Body of pancreas (tissue), 4 donors: ENCODE results near the gene ZNF705A. TPM values are rescaled to one million over a fixed set of nuclear protein-coding genes. Genes with fewer than 3 reads are reported as not detected.
A peak's percentile ranks its signal among the peaks of the same experiment; 100 is the strongest.
"Not testable (repeated sequence)": the region's sequence is repeated elsewhere in the genome, so short reads cannot be mapped to it uniquely, and the experiment has no call there.

Source experiments
- ATAC-seq: fragments of 150-250 bp; one replicate; pipeline ENCODE4 v1.9.1; 2016
- DNase-seq, 4 donors: peaks; one replicate each; pipeline ENCODE4 v3.0.0-alpha.2; 2019
- H3K27ac ChIP-seq, 4 donors: fragments of 200-600 bp; sonication (generic); 1 replicate in 3 of 4; 2 replicates in 1 of 4; pipeline versions ENCODE4 v1.5.1 to v1.6.1; 2016 to 2019; ENCODE audit warnings: mild to moderate bottlenecking in 1 of 4, mixed read lengths in 1 of 4, moderate library complexity in 1 of 4
- H3K27me3 ChIP-seq, 2 donors: fragments of 200-600 bp; sonication (generic); one replicate each; pipeline ENCODE4 v1.6.0; 2016; ENCODE audit warnings: mild to moderate bottlenecking in 1 of 2
- H3K36me3 ChIP-seq, 2 donors: fragments of 200-600 bp; sonication (generic); replicated peaks in 1 of 2; 2 replicates each; pipeline ENCODE4 v1.5.1; 2016; ENCODE audit warnings: low read depth in 2 of 2; ENCODE audit not compliant: insufficient read depth in 1 of 2
- H3K4me1 ChIP-seq: fragments of 200-600 bp; sonication (generic); one replicate; pipeline ENCODE4 v1.6.0; 2016
- H3K4me3 ChIP-seq, 2 donors: fragments of 200-600 bp; sonication (generic); 1 replicate in 1 of 2; 2 replicates in 1 of 2; pipeline ENCODE4 v1.5.1; 2016 to 2019
- H3K9me3 ChIP-seq, 3 donors: fragments of 200-600 bp; sonication (generic); 1 replicate in 2 of 3; 2 replicates in 1 of 3; pipeline ENCODE4 v1.5.1; 2016
- POLR2A ChIP-seq, 3 donors: fragments of 450-650 bp; IDR thresholded peaks; one replicate each; pipeline ENCODE4 v1.6.1; 2016; ENCODE audit warnings: antibody characterized with exemption in 3 of 3, mild to moderate bottlenecking in 2 of 3
- WGBS, 2 donors: methylation state at CpG; one replicate each; pipeline ENCODE4 v1.1.5; 2017; 5-methylcytosine and 5-hydroxymethylcytosine counted together
- intact Hi-C: fragments of 100-400 bp; cut with DNase I; formaldehyde crosslinking; loops from one replicate; pipeline ENCODE4 v1.15.1; 2023
- total RNA-seq, 2 donors: library from RNA; depleted of rRNA; stranded (reverse); fragments of >200 nt; gene quantifications; one replicate each; pipeline ENCODE4 v1.1.0, GENCODE V29; 2016

Gene ZNF705A
- total RNA-seq, 2 donors from 2014 or later: not detected

DNA sequence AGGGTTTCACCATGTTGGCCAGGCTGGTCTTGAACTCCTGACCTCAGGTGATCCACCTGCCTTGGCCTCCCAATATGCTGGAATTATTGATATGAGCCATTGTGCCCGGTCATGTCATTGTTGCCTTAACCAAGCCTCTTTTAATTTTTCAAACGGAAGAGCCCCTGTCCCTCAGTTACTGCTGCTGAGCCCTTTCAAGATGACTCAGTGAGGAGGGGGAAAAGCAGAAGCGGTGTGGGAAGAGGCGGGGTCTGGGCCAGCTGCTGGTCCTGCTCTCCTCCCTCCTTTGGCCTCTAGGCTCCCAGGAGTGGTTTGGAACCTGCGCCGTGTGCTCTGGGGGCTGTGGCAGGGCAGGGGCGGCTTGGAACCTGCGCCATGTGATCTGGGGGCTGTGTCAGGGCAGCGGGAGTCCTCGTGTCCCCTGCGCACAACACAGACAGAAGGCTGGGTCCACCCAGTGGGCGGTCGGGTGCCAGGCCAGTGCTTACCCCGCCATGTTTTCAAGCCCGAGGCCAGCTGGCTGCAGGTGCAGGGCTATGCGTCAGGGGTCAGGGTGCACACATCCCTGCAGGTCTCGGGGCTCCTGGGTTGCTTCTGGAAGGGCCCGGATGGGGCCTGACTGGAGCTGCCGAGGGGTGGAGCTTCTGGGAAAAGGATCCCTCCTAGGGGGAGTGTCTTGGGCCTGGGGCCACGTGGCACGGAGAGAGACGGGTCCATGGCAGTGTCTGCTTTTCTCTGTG lies 70.3 kb downstream of the ZNF705A start, which contains the start of gene FAM90A1:
Gene FAM90A1 (minus strand): TSS at position 627 of the 740 bp plus-strand sequence. CDS start 2,786 bp downstream, outside the sequence.
- intact Hi-C loops, ATAC-seq, H3K27me3 ChIP-seq, H3K4me3 ChIP-seq, H3K9me3 ChIP-seq, H3K36me3 ChIP-seq: not testable (repeated sequence)
- peak; percentile 32 to 83 (median 70) for DNase-seq
- peak in 1 of 3 donors; percentile 6 for TF ChIP-seq POLR2A (IDR thresholded peaks at IDR 0.05)
- peaks cover 23% of the 10 kb centered on the region for H3K4me1 ChIP-seq
- 72 to 73% methylated on average over 10 to 22 of the region's 22 CpGs for WGBS, 2 donors
- H3K27ac ChIP-seq: peak within 1 kb of the TSS in 2 of 4 donors; percentile 59 to 60

DNA sequence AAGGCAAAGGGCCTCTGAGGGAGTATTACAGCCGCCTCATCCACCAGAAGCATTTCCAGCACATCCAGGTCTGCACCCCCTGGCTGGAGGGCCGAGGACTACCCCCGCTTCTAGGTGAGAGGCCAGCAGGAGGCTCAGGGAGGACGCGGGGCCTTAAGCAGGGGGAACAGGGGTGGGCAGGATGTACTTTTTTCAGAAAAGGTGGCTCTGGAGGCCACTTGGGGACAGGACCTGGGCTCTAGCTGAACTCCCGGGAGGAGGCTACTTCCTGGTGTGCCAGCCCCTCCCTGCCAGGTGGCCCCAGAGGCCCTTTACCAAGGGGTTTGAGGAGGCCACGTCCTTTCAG lies 70.9 kb downstream of the ZNF705A start:
- DNase-seq, H3K9me3 ChIP-seq, H3K36me3 ChIP-seq, ATAC-seq, intact Hi-C loops, H3K4me3 ChIP-seq, H3K27me3 ChIP-seq: not testable (repeated sequence)
- H3K27ac ChIP-seq: peak overlapping the region in 2 of 4 donors; percentile 59 to 60
- peaks cover 29% of the 10 kb centered on the region for H3K4me1 ChIP-seq
- 47 to 63% methylated on average over 2 to 7 of the region's 7 CpGs for WGBS, 2 donors

DNA sequence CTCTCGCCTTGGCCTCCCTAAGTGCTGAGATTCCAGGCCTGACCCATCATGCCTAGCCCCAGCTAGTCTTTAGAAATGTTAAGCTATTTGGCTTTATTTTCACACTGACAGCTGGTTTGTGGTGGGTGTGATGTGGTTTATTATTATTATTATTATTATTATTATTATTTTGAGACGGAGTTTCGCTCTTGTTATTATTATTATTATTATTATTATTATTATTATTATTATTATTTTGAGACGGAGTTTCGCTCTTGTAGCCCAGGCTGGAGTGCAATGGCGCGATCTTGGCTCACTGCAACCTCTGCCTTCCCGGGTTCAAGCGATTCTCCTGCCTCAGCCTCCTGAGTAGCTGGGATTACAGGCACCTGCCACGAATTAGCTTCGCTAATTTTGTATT lies 71.8 kb downstream of the ZNF705A start:
- Histone ChIP-seq H3K4me1 (peaks cover 33% of the 10 kb centered on the region), H3K27ac (peak overlapping the region in 1 of 4 donors; percentile 2)
- H3K4me3 ChIP-seq, intact Hi-C loops, H3K27me3 ChIP-seq, H3K36me3 ChIP-seq, H3K9me3 ChIP-seq, DNase-seq, ATAC-seq: not testable (repeated sequence)
- 70 to 79% methylated on average over 11 of the region's 11 CpGs for WGBS, 2 donors

DNA sequence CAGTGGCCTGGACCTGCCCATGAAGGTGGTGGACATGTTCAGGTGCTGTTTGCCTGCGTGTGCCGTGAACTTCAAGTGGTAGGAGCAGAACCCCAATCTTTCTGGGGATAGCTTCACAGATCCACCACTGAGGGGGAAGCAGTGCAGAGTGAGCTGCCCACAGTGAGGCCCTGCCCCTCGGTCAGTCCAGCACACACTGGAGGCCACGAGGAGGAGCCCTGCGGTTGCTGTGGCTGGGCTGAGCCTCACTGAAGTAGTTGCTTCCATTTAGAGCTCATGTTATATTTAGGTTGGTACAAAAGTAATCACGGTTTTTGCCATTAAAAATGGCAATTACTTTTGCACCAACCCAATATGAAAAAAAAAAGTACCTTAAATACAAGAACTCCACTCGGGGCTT lies 72.7 kb downstream of the ZNF705A start:
- H3K9me3 ChIP-seq, H3K27me3 ChIP-seq, H3K27ac ChIP-seq, intact Hi-C loops, DNase-seq, ATAC-seq, H3K4me3 ChIP-seq, H3K36me3 ChIP-seq: not testable (repeated sequence)
- 37 to 51% methylated on average over 6 to 7 of the region's 7 CpGs for WGBS, 2 donors
- peaks cover 33% of the 10 kb centered on the region for H3K4me1 ChIP-seq

Other genes with a start within 250 kb of the ZNF705A start
- gene SLC2A3, start 220.8 kb upstream of the ZNF705A start, total RNA-seq: 1 to 10 TPM; 6.6 to 9.6 TPM
- 10 to 100 TPM in 1 of 2 donors, 1 to 10 TPM in 1; 7.5 to 11.9 TPM for gene FOXJ2, start 124.3 kb upstream of the ZNF705A start, total RNA-seq
- 1 to 10 TPM in 1 of 2 donors, under 1 TPM in 1; 0.66 to 3.9 TPM for gene C3AR1, start 90.7 kb upstream of the ZNF705A start, total RNA-seq
- gene NECAP1, start 74.7 kb upstream of the ZNF705A start, total RNA-seq: 10 to 100 TPM; 30.3 to 38.7 TPM
- under 1 TPM in 1 of 2 donors, not detected in 1; 0.52 TPM for gene CLEC4A, start 33.4 kb upstream of the ZNF705A start, total RNA-seq
- gene FAM90A1, start 70.6 kb downstream of the ZNF705A start, total RNA-seq: under 1 TPM in 1 of 2 donors, not detected in 1; 0.26 TPM